CD4-positive, alpha-beta T cell treated with Interleukin-10 for 1 hour (primary cell): ENCODE results near the gene HPCAL1.
A peak's percentile ranks its signal among the peaks of the same experiment; 100 is the strongest.

Experiments
- DNase-seq: peaks from one replicate; pipeline ENCODE4 v3.0.0-alpha.2; 2020

HPCAL1 gene

GRCh38 chr2:10408649-10409579 is 106.2 kb downstream of the HPCAL1 start:
- peak; percentile 87 for DNase-seq

GRCh38 chr2:10410001-10410822 is 107.5 kb downstream of the HPCAL1 start:
- DNase-seq = no peak

DNA sequence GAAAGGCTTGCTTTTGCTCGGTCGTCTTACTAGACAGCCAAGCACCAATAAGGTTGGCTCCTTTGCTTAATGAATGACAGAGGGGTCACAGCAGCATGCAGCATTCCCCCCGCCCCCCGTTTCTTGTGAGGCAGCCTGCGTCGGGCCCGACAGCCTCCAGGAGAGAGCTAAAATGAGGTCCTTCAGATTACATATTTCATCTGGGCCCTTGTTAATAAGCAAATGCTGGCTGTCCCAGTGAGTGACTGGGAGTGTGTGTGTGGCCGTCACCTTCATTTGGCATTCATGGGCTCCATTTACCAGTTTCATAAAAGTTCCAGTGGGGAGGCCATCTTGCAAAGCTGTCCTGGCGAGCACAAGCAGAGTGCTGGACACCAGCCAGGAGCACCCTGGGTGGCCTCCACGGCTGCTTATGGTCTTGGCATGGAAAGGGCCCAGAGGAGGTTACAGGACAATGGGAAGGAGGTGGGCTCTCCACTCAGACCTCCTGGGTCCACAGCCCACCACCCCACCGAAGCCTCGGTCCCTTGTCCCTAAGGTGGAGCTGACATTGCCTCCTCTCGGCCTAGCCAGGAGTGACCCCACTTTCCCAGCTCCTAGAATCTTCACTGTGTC is 108.2 kb downstream of the HPCAL1 start:
- DNase-seq = no peak

GRCh38 chr2:10411557-10411956 is 108.9 kb downstream of the HPCAL1 start:
- no peak for DNase-seq

GRCh38 chr2:10412380-10412779 is 109.7 kb downstream of the HPCAL1 start:
- DNase-seq = peak; percentile 38

- no peak for DNase-seq
Observed at GRCh38 chr2:10413503-10413902, 110.8 kb downstream of the HPCAL1 start.

DNA sequence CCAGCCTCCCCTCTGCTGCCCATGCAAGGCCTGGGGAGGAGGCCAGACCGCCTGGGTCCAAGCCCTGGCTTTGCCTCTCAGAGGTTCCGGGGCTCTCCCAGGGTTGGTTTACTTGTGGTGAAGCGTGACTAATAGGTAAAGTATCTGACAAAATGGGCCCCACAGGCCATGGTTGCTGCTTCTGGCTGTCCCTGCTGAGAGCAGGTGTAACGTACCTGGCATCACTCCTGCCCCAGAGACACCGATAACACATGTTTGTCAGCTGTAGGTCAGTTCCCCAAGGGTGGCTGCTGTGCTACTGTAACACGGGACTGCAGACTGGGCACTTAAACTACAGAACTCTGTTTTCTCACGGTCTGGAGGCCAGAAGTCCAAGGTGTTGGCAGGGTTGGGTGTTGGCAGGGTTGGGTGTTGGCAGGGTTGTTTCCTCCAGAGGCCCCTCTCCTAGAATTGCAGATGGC is 111.3 kb downstream of the HPCAL1 start:
- no peak for DNase-seq

- no peak for DNase-seq
Observed at GRCh38 chr2:10414591-10414990, 111.9 kb downstream of the HPCAL1 start.

- no peak for DNase-seq
Observed at GRCh38 chr2:10415048-10415447, 112.3 kb downstream of the HPCAL1 start.

DNA sequence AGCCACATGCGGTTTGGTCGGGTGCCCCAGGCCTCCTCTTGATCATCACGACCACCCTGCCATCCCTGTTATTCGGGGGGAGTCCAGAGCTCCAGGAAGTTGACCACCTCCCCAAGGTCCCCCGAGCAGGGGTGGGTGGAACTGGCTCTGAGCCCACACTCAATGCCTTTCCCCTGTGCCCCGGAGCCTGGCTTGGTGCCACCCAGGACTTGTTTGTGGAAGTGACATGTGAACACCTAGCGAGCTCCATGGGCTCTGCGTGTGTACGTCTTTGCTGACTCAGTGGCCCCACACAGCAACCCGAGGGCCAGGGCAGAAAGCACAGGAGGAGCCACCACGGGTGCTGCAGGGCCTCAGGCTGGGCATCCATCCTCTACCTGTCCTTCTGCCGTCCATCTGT is 112.9 kb downstream of the HPCAL1 start:
- no peak for DNase-seq

DNA sequence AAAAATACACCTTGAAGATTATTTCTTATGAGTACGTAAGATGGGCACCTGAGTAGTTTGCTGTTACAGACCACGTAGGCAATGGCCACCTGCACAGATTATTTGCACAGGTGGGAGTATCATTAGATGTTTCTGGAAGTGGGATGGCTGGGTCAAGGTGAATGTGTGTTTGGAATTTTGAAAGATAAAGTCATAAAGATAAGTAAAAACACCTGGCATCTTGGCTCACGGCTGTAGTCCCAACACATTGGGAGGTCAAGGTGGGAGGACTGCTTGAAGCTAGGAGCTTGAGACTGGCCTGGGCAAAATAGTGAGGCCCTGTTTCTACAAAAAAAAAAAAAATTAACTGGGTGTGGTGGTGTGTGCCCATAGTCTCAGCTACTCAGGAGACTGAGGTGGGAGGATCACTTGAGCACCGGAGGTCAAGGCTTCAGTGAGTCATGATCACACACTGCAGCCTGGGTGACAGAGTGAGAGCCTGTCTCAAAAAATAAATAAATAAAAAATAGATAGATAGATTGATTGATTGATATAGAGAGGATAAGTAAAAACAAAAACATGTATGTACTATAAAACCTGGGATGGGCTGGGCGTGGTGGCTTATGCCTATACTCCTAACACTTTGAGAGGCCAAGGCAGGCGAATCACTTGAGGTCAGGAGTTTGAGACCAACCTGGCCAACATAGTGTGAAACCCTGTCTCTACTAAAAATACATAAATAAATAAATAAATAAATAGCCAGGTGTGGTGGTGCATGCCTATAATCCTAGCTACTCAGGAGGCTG is 115.0 kb downstream of the HPCAL1 start:
- DNase-seq = no peak

DNA sequence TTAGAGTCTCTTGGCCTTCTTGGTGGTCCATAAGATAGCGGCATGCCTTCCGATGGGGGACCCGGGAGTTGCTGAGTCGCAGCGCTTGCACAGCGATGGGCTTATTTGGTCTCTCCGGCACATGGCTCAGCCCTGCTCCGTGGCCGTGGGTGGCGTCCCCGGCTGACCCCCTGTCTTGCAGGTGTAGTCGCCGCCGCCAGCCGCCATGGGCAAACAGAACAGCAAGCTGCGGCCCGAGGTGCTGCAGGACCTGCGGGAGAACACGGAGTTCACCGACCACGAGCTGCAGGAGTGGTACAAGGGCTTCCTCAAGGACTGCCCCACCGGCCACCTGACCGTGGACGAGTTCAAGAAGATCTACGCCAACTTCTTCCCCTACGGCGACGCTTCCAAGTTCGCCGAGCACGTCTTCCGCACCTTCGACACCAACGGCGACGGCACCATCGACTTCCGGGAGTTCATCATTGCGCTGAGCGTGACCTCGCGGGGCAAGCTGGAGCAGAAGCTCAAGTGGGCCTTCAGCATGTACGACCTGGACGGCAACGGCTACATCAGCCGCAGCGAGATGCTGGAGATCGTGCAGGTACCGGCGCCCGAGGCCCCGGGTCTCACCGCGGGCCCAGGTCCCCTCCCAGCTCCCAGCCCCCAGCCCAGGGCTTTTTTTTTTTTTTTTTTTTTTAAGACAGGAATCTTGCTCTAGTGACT is 117.0 kb downstream of the HPCAL1 start:
- no peak for DNase-seq

DNA sequence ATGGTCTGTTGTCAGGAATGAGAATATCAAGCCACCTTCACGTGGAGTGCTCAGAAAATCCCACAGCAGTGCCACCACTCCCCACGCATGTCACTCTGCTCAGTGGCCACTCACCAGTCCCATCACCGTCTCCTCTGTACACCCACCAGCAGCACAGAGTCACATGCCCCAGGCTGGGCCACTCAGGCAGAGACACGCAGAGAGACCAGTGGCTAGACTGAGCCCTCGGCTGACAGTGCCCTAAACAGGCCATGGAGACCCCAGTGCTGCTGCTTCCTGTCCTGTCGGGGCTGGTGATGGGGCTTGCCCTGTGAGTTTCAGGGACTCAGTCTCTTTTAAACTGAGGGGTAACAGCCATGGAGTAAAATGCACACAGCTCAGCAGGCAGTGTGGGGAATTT is 119.5 kb downstream of the HPCAL1 start:
- DNase-seq = no peak

- DNase-seq = no peak
Observed at GRCh38 chr2:10422732-10423399, 120.2 kb downstream of the HPCAL1 start.

DNA sequence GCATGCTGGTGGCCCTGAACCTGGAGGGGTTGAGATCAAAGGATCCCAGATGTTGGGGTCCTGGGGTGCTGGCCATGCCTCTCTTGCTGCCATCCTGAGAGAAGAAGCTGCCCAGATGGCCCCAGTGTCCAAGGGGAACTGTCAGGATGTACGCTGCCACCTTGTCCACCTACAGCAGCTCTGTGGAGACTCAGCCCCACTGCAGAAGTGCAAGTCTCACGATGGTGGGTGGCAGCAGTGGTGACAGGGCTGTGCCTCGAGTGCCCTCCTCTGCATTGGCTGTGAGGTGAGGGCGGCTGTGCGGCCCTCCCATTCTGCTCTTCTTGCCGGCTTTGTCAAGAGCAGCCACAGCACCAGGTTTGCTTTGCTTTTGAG is 120.7 kb downstream of the HPCAL1 start:
- DNase-seq = no peak

DNA sequence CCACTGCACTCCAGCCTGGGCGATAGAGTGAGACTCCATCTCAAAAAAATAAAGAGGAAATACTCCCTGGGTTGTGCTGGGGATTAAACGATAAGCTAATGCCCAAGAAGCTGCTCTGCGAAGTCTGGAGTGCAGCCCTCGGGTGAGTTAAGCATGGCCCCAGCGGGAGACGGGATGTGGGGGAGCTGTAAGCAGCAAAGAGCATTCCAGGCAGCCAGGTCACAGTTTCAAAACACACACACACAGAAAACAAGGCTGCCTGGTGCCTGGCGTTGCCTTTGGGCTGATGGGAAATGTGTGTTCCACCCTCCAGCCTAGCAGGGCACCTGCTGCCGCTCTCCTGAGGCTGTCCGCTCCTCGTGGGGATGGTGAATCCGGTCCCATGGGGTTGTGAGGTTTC is 121.3 kb downstream of the HPCAL1 start:
- DNase-seq = no peak

GRCh38 chr2:10424916-10425505 is 122.3 kb downstream of the HPCAL1 start:
- DNase-seq = no peak

DNA sequence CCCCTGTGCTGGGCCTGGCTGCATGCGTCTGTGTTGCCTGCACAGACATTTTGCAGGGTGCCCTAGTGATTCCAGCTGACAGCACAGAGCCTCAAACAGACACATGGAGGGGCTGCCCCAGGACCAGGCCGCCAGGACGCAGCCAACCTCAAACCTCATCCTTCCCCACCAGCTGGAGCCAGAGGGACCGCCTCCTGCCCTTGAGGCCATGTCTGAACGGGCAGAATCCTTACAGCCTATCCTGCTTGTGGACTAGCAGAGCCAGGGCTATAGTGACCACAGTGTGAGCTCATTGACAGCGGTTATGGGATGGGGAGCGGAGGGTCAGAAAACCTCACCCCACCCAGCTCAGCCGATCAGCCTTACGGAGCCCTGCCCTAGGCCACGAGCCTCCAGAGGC is 123.0 kb downstream of the HPCAL1 start:
- no peak for DNase-seq

DNA sequence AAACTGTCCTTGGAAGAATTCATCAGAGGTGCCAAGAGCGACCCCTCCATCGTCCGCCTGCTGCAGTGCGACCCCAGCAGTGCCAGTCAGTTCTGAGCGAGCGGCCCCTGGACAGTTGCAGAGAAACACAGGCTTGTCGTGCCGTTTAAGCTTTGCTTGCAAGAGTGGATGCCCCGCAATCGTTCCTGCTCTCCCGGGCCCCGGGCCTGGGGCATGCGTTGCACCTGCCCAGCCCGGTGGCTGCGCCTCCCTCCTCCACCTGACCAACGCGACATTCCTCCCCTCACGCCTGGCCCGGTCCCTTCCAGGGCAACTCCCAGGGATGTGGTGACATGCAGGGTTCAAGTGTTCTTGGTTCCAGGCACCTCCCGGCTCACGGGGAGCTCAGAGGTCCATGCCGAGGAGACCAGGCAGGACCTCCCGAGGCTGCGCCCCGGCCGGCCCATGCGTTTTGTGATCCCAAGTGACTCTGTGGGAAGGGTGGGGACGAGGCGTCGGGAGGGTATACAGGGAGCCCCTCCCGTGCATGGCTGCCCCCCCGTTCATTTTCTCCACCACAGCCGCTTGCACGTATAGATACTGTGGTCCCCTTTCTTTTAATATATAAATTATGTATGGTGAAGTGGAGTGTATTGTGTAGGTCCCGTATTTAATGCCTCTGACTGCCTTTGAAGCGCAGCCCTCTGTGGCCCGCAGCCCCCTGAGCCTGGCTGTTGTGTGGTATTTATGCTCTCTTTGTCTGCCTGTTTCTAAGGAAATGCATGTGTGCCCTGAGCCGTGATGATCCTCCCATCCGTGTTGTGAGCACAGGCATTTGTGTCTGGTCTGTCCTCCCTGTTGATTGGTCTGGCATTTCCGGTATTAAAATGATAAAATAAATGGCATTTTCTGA is 124.3 kb downstream of the HPCAL1 start:
- no peak for DNase-seq

- no peak for DNase-seq
Observed at GRCh38 chr2:10427618-10427949, 124.9 kb downstream of the HPCAL1 start.
